ENCODE results near the gene HECW1.
A peak's percentile ranks its signal among the peaks of the same experiment; 100 is the strongest.
"Not testable (repeated sequence)": the region's sequence is repeated elsewhere in the genome, so short reads cannot be mapped to it uniquely, and the experiment has no call there.

HECW1 gene

GRCh38 chr7:43345696-43346095 is 233.2 kb downstream of the HECW1 start:
- not testable (repeated sequence) for FAIRE-seq; DNase-seq (ENCODE audit: low spot score)

DNA sequence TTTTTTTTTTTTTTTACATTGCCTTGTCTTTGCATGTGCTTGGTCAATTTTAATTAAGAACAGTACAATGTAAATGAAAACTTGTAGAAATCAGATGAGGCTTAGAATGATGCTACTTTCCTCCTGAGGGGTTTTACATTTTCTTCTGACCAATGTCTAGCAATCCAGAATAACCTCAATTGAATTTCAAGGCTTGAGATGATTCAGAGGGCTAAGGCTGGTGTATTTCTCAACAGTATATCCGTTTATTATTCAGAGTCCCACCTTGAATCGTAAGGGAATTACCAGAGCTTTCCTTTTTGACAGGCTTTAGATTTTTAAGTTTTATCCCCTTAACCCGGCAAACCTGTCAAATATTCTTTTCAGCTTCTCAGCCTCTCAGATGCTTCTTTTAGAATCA is 239.2 kb downstream of the HECW1 start:
- DNase-seq (ENCODE audit: low spot score) (no peak), FAIRE-seq (no peak)

DNA sequence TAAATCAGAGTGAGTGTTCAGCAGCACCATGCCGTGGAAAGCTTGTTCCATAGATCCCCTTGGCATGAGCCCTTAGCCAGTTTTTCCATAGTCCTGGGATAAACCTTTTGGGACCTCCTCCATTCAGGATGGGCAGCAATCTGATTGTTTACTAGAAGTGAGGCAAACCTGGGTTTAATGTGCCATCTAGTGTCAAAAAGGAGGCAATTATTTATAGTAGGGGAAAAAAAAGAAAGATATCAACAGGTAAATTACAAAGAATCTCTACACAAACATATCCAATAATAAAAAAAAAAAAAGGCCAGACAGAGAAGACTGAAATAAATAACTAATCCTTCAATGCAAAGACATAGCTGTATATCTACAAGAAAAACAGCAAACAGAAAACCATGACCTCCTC is 241.5 kb downstream of the HECW1 start:
- no peak for FAIRE-seq

GRCh38 chr7:43362652-43363034 is 250.2 kb downstream of the HECW1 start:
- FAIRE-seq (no peak), DNase-seq (ENCODE audit: low spot score) (no peak)

More for the DNA sequence above, 241.5 kb downstream of the HECW1 start:
- no peak for DNase-seq (ENCODE audit: low spot score)

- DNase-seq (ENCODE audit: low spot score): no peak
Measured at GRCh38 chr7:43363035-43363791, 250.8 kb downstream of the HECW1 start.

DNA sequence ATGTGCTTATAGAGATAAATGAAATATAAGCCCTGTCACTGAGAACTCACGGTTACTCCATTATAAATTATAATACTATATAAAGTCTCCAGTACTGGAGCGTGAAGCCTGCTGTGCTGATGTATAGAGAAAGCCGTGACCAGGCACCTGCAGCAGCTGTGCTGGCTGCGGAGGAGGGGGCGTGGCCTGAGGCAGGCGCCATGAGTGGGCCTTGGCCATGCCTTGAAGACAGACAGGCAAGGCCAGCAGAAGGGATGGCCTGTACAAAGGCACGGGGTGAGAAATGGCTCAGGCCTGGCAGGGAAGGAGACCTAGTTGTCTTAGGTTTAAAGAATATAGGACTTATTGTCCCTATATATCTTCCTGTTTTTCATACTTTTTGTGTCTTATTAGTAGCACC is 251.9 kb downstream of the HECW1 start:
- FAIRE-seq: no peak
- DNase-seq (ENCODE audit: low spot score): no peak

More at GRCh38 chr7:43363035-43363791, 250.8 kb downstream of the HECW1 start:
- FAIRE-seq: no peak

GRCh38 chr7:43372676-43373355 is 260.4 kb downstream of the HECW1 start:
- FAIRE-seq: no peak
- no peak for DNase-seq (ENCODE audit: low spot score)

GRCh38 chr7:43377196-43377960 is 264.9 kb downstream of the HECW1 start:
- no peak for FAIRE-seq
- no peak for DNase-seq (ENCODE audit: low spot score)

- no peak for FAIRE-seq
- DNase-seq (ENCODE audit: low spot score): no peak
Measured at GRCh38 chr7:43379210-43379609, 266.8 kb downstream of the HECW1 start.

GRCh38 chr7:43384616-43385308 is 272.3 kb downstream of the HECW1 start:
- FAIRE-seq: no peak

GRCh38 chr7:43385309-43385680 is 272.8 kb downstream of the HECW1 start:
- FAIRE-seq: peak; percentile 20
- DNase-seq (ENCODE audit: low spot score): no peak

More at GRCh38 chr7:43384616-43385308, 272.3 kb downstream of the HECW1 start:
- no peak for DNase-seq (ENCODE audit: low spot score)

DNA sequence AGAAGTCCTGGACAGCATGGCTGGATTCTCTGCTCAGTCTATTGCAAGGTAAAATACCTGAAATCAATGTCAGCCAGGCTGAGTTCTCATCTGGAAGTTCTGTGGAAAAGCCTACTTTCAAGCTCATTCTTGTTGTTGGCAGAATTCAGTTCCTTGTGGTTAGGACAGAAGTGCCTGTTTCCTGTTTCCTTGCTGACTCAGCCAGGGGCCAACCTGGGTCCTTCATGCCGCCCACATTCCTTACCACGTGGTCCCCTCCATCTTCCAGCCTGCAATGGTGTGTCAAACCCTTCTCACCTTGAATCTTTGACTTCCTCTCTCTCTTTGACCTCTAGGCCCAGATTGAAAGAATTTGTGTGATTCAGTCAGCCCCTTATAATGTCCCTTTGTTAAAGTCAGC is 273.4 kb downstream of the HECW1 start:
- no peak for FAIRE-seq

DNA sequence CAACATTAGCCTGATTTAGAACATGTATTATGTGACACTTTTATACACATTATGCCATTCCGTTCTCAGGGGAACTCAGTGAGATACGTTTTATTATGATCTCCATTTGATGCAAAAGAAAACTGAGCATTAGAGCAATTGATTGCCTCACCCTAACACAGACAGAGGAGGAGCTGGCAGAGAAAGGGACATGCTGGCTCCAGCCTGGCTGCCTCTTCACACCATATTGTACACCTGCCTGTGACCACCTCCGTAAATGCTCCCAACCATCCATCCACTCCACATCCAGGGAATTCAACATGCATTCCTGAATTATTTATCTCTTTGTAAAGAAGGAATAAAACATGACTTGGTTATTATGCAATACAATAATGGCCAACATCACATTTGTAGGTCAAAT is 275.5 kb downstream of the HECW1 start:
- FAIRE-seq (no peak), DNase-seq (ENCODE audit: low spot score) (no peak)

More for the DNA sequence above, 273.4 kb downstream of the HECW1 start:
- DNase-seq (ENCODE audit: low spot score): peak; percentile 50

DNA sequence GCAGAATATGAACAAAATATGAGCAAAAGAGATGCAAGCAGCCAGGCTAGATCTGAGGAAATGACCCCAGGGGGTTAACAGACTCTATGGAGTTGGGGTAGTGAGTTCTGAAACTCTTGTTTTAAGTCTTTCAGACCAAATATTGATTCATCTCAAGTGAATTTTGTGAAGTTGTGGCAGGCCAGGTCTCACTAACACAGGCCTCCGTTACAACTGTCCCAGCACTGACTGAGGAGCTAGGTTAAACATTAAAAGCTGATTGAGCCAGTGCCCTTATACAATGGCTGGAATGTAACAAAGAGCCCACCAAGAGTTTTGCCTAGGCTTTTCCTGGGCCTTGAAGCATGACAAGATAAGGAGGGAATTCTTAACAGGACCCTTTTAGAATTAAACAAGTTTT is 278.1 kb downstream of the HECW1 start:
- FAIRE-seq: no peak
- DNase-seq (ENCODE audit: low spot score): no peak

GRCh38 chr7:43391518-43391917 is 279.1 kb downstream of the HECW1 start:
- DNase-seq (ENCODE audit: low spot score) (no peak), FAIRE-seq (no peak)

DNA sequence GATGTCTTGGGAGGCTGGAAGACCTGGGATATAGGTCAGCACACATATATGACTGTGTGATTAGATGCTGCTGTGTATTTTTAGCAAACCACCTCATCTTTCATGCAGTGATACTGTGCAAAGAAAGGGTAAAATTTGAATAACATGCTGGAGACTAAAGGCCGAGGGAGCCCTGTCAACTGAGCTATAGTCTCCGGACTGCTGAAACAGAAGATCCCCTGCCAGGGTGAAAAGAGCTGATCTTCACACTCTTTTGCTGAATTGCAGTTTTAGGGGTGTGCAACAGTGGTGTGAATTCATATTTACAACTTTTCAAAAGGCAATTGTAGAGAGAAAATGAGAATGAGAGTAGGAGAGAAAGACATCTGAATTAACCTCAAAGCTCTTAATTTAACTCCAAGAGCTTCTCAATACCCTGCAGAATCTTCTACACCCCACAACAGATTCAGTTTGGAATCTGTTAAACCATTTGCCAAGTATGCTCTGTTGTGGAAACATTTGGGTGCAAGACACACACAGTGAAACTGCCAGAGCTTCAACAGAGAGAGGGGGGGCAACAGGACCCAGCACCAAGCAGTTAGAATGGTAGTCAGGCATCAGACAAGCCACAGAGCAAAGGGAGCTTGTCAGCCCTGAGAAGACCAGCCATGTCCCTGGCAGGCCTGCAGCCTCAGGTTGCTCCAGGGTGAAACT is 280.3 kb downstream of the HECW1 start:
- no peak for DNase-seq (ENCODE audit: low spot score)
- FAIRE-seq: no peak

DNA sequence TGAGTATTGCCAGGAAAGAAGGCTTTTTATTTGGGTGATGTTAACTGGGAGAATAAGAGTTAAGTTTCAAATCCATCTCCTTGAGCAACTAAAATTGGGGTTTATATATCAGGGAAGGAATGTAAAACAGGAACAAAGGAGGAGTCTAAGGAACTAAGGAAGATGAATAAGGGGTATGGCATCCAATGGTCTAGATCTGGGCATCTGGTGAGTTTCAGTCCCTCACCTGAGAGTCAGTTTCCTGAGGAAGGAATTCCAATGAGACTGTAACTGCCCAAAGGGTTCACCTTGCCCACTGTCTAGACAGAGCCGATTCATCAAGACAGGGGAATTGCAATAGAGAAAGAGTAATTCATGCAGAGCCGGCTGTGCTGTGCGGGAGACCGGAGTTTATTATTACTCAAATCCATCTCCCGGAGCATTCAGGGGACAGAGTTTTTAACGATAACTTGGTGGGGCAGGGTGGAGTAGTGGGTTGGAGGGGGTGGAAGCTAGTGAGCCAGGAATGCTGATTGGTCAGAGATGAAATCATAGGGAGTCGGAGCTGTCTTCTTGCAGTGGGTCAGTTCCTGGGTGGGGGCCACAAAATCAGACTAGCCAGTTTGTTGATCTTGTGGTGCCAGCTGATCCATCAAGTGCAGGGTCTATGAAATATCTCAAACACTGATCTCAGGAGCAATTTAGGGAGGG is 282.1 kb downstream of the HECW1 start:
- DNase-seq (ENCODE audit: low spot score) (peak; percentile 50), FAIRE-seq (no peak)

DNA sequence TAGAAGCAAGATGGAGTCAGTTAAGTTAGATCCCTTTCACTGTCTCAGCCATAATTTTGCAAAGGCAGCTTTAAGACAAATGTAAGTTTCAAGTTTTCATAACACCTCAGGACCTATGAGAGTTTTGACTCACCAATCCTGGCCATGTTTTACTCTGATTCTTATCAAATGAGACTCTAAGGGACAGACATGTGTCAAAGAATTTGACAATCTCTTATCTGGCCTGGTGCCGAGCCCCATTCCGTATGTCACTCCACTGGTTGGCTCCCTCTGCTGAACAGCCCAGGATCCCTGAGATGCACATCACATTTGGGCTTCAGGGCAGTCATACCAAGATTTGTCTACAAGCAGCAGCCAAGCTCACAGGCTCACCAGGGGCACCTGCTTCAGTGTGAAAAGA is 282.9 kb downstream of the HECW1 start:
- DNase-seq (ENCODE audit: low spot score): no peak

GRCh38 chr7:43396187-43396740 is 283.8 kb downstream of the HECW1 start:
- DNase-seq (ENCODE audit: low spot score) (no peak), FAIRE-seq (no peak)

More for the DNA sequence above, 282.9 kb downstream of the HECW1 start:
- no peak for FAIRE-seq

- DNase-seq (ENCODE audit: low spot score): no peak
- no peak for FAIRE-seq
Measured at GRCh38 chr7:43398831-43399230, 286.4 kb downstream of the HECW1 start.

Data from urothelium cell line (cell line).